GM19395 (cell line): Measurements from ENCODE around the gene MAML3.

Experiments
- ATAC-seq: cut with Tn5 transposase; IDR thresholded peaks from one replicate; pipeline ENCODE4 v1.9.1; 2021; ENCODE audit warnings: mild to moderate bottlenecking, moderate library complexity; ENCODE audit not compliant: unreplicated experiment

The MAML3 gene

DNA sequence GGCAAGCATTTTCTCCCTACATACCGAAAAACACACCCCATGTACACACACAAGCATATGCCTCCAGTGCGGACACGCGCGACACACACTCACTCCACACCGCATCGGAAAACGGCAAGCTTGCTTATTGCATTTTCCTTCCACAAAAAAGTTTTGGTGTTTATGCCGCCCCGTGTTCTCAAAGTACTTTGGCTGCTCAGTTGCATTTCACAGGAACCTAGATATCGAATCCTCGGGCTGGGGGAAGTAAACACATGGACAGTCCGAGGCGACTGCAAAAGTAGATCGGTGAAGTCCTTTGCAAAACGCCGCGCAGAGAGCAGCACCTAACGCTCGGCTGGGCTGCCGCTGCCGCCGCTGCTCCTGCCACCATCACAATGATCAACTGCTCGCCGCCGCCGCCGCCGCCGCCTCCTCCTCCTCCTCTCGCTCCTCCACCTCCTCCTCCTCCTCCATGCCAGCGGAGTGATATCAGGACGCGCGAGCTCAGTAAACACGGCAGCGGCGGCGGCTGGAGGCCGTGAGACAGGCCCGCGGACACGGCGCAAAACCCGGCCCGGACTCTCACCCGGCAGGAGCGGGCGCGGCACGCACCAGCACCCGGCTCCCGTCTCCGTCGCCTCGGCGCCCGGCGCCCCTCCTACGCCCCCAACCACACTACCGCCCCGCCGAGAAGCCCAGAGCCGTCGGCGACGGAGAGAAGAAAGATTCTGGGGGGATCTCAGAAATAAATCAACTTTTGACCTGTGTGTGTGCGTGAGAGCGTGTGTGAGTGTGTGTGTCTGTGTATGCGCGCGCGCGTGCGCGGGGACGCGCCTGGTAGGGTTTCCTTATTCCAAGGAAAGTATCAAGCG, at the start of gene MAML3:
Gene MAML3, minus strand, starts transcription at position 467 of the 854 bp plus-strand sequence. CDS start 857 bp downstream, outside the sequence.
- ATAC-seq, result peak; percentile 48

- no peak for ATAC-seq
Observed at GRCh38 chr4:140198942-140199341, 45.0 kb upstream of the MAML3 start.

DNA sequence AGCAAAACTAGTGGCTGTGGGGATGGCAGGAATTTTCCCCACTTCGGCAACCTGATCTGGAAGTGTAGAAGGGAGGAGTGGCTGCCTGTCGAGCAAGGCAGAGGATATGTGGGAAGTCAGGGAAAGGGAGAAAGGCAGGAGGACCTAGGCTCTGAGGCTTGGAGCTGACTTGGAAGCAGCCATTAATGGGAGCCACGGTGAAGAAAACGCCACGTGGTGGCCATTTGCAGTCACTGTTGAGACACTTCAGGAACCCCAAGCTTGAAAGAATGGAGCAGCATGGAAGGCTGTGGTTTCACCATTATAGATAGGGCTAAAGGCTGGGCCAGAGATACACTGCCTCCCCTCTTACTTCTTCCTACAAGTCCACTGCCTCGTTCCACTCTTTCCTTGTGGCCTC, 41.8 kb upstream of the MAML3 start:
- ATAC-seq, result no peak

DNA sequence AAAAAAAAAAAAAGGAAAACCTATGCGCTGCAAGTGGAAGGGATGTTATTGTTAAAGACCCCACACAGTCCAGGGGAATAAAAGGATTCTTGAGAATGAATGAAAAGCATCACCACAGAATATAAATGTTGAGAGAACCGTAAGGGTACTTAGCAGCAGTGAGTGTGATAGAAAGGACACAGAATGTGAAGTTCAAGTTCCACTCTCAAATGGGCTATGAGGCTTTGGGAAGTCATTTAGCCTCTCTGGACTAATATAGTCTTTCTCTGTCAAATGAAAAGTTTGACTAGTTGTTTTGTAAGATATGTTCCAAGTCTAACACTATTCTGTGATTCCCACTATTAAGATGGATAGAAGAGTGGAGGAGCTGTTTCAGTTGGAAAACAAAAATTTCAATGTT, 35.8 kb upstream of the MAML3 start:
- no peak for ATAC-seq

GRCh38 chr4:140188975-140189374, 35.0 kb upstream of the MAML3 start:
- no peak for ATAC-seq

- no peak for ATAC-seq
Observed at GRCh38 chr4:140187316-140187695, 33.3 kb upstream of the MAML3 start.

DNA sequence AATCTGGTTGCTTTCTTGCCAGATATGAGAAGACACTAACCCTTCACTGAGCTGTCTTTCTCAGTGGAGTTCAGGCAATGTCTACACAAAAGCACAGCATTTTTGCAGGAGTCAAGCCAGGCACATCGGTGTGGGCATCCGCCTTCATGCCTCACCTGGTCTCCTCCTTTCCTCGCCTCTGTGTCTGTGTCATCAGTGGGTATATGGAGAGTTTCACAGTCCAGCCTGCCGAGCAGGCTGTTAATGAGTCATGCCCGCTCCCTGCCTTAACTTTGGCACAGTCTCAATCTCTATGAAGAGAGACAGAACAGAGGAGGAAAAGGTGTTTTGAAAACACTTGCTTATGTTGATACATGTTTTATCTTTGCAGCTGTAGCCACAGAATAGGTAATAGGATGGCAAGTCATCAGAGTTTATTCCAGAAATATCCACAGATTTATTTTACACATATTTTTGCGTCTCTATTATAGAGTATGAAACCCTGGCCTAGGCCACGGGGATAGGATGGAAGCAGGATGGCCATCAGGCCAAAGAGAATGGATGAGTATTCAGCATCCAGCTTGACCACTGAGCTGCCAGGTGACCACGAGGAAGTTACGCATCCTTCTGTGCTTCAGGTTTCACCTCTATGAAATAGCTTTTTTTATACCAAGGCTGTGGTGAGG, 32.8 kb upstream of the MAML3 start:
- ATAC-seq, result no peak

DNA sequence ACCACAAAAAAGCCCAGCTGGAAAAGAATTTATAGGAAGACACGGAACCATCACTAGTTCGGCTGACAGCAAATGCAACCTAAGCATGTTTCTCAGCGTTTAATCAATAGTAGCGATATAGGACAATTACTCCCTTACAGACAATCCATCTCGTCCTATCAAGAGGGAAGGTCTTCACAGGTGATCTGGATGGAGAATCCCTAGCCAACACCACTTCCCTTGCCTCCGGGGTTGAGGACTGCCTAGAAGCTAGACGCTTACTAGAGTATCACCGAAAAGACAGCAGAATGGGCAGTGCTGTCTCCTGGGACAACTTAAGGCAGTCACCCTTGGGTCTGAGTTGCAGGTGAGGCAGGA, 32.1 kb upstream of the MAML3 start:
- ATAC-seq, result no peak

- ATAC-seq, result no peak
Observed at GRCh38 chr4:140185412-140186081, 31.6 kb upstream of the MAML3 start.

DNA sequence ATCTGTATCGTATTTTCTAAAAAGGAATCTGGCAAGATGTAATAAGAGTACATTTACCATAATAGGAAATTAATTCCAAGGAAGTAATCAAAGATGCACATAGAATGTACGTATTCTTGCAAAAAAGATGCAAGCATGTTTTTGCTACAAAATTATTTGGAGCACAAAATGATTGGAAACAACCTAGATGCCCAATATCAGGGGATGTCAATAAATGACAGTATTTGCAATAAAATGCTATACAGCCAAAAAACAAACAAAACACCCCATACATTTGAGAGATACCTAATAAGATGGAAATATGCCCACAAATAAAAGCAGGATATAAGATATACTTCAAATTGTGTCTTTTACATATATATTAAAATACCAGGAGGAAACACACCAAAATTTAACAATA, 29.3 kb upstream of the MAML3 start:
- no peak for ATAC-seq

GRCh38 chr4:140180577-140180976, 26.6 kb upstream of the MAML3 start:
- ATAC-seq, result no peak

DNA sequence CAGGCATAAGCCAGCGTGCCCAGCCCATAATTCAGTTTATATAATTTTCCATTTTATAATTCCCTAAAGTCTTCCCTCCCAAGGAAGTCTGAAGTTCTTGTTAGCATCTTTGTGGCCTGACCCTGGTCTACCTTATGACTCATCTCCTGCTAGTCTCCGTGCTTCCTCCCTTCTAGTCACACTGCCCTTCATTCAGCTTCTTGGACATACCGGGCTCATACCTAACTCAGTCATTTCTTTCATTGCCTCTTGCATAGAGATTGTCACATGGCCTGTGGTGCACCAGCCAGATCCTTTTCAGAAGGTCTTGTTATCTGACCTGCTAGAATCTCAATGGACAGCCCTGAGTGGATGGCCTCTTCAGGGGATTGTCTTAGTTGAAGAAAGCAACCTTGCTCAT, 22.8 kb upstream of the MAML3 start:
- ATAC-seq, result no peak

GRCh38 chr4:140174543-140174942, 20.6 kb upstream of the MAML3 start:
- ATAC-seq, result no peak

- ATAC-seq, result no peak
Observed at GRCh38 chr4:140172960-140173359, 19.0 kb upstream of the MAML3 start.

GRCh38 chr4:140170299-140170698, 16.3 kb upstream of the MAML3 start:
- no peak for ATAC-seq

DNA sequence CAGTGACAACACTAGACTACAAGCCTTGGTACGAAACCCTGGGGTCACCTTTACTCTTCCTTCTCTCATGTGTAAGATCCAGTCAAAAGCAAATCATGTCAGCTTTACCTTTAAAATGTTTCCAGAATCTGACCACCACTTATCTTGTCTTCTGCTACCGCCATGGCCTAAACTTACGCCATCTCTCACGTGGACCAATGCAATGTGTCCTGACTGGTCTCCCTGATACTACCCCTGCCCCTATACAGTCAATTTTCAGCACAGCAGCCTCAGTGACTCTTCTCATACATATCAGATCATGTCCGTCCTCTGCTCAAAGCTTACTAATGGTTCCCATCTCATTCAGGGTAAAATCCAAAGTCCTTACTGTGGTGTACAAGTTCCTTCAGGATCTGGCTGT, 15.0 kb upstream of the MAML3 start:
- ATAC-seq, result no peak

GRCh38 chr4:140168474-140168873, 14.5 kb upstream of the MAML3 start:
- no peak for ATAC-seq

GRCh38 chr4:140163029-140163810, 9.2 kb upstream of the MAML3 start:
- ATAC-seq, result no peak

GRCh38 chr4:140162596-140162995, 8.6 kb upstream of the MAML3 start:
- no peak for ATAC-seq

- no peak for ATAC-seq
Observed at GRCh38 chr4:140158365-140159030, 4.5 kb upstream of the MAML3 start.

DNA sequence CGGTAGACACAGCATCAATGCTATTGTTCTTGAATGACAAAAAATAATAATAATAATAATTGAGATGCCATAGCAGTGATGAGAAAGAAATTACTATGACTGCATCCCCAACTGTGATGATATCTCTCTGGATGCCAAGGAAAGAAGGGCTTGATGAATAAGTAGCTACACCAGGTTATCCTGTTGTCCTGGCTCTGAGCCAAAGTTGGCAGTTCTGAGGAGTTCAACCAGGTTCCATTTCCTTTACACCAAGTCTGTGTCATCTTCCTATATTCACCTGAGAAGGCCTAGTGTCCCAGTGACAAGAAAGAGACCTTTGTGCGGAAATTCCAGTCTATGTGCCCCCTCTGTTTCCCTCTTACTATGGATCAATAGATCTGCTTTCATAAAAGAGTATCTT, 3.4 kb upstream of the MAML3 start:
- ATAC-seq, result no peak
